LNCaP clone FGC (cell line): ENCODE data around the gene ENO2.
A peak's percentile ranks its signal among the peaks of the same experiment; 100 is the strongest.

Experiments used
- DNase-seq: peaks from one replicate; pipeline ENCODE4 v3.0.0-alpha.2; 2011; ENCODE audit warnings: low read depth
- H3K4me3 ChIP-seq: 2 replicates; pipeline ENCODE4 v1.5.1; 2011; ENCODE audit warnings: mild to moderate bottlenecking, low read depth, low read length, control low read depth
- CTCF ChIP-seq: IDR thresholded peaks from 2 replicates; pipeline ENCODE4 v1.5.1; 2012; ENCODE audit warnings: mild to moderate bottlenecking; ENCODE audit not compliant: control insufficient read depth, insufficient read depth; ENCODE audit errors: extremely low read depth

Gene ENO2

GRCh38 chr12:6914947-6915788, 788 bp downstream of the ENO2 start:
- DNase-seq: no peak
- H3K4me3 ChIP-seq: peak overlapping the region; percentile 60
- TF ChIP-seq CTCF: no peak

- no peak for DNase-seq
- no peak overlapping the region for H3K4me3 ChIP-seq
- TF ChIP-seq CTCF: no peak
Observed at GRCh38 chr12:6915789-6916285, 1.5 kb downstream of the ENO2 start.

GRCh38 chr12:6916426-6917200, 2.2 kb downstream of the ENO2 start:
- H3K4me3 ChIP-seq: no peak overlapping the region
- DNase-seq: no peak
- TF ChIP-seq CTCF: no peak

GRCh38 chr12:6917491-6918231, 3.3 kb downstream of the ENO2 start:
- no peak for TF ChIP-seq CTCF
- DNase-seq: no peak
- no peak overlapping the region for H3K4me3 ChIP-seq

GRCh38 chr12:6919588-6919987, 5.2 kb downstream of the ENO2 start:
- no peak overlapping the region for H3K4me3 ChIP-seq
- no peak for DNase-seq
- TF ChIP-seq CTCF: no peak

- no peak overlapping the region for H3K4me3 ChIP-seq
- TF ChIP-seq CTCF: no peak
- DNase-seq: no peak
Observed at GRCh38 chr12:6921539-6921938, 7.2 kb downstream of the ENO2 start.
